Amniotic stem cell (primary cell): ENCODE measurements around the gene HMGA1.
"Not testable (repeated sequence)": the region's sequence is repeated elsewhere in the genome, so short reads cannot be mapped to it uniquely, and the experiment has no call there.

Experiments used
- DNase-seq: peaks from one replicate; lab custom pipeline; 2025; lab: John Stamatoyannopoulos, UW

The HMGA1 gene

DNA sequence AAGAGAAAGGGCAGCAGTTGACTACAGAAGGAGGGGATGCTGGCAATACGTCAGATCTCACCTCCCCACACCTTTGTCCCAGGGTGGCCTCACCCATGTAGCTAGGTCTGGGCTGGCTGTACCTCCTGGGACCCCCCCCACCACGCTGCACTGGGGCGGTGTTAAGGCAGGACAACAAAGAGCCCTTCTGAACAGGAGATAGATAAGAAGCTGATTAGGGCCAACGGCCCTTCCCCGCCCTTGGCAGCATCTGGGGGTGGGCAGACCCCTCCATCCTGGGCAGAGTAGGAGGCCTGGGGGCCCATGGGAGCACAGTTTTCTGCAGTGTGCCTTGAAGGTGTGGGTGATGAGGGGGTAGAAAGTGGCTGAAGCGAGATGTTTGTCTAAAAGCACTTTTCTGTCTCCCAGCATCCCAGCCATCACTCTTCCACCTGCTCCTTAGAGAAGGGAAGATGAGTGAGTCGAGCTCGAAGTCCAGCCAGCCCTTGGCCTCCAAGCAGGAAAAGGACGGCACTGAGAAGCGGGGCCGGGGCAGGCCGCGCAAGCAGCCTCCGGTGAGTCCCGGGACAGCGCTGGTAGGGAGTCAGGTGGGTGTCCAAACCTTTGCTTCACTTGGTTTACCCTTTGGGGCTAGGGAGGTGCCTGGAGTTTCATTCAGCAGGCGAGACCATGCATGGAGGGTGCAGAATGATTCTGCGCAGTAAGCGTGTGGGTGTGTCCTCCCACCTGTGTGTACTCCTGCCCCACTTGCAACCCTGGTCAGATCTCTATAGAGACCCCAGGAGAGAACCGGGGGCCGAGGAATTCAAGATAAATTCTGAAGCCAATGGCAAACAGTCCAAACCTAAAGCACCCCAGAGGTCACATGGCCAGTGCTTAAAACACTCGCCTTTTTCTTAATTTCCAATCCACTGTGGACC, 3.9 kb downstream of the HMGA1 start:
- DNase-seq = no peak

DNA sequence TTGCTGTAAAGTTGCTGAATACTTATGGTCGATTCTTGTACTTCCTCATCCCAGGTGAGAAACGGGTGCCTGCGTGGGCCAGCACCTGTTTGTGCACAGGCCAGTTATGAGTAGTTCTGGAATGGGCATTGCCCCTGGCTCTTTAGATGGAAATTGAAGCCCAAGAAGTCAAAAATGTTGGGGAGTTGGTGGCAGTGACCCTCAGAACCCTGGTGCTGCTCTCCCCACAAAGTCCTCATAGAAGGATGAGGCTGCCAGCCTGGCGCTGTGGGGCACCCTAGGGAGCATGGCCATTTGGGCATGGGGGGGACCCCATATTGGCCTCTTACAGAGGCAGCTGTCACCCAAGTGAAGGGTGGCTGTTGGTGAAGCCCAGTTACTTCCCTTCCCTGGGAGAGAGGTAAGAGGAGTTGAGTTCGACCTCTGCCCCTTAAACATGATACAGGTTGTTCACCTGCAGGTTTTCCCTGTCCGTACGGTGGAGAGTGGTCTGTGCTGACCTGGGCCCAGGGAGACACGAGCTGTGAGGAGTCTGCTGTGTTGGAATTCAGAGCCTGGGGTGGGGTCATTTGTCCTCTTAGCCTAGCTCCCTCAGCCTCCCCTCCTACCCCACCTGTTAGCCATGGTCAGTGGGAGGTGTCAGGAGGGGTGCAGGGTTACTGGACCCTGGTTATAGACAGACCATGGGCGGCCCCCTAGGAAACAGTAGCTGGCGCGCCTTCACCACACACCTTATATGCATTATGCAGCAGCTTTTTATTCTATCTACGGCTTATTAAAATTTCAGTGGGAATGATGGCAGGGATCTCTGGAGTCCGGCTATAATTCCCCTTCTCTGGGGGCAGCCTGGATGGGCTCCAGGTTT, 4.9 kb downstream of the HMGA1 start:
- no peak for DNase-seq

DNA sequence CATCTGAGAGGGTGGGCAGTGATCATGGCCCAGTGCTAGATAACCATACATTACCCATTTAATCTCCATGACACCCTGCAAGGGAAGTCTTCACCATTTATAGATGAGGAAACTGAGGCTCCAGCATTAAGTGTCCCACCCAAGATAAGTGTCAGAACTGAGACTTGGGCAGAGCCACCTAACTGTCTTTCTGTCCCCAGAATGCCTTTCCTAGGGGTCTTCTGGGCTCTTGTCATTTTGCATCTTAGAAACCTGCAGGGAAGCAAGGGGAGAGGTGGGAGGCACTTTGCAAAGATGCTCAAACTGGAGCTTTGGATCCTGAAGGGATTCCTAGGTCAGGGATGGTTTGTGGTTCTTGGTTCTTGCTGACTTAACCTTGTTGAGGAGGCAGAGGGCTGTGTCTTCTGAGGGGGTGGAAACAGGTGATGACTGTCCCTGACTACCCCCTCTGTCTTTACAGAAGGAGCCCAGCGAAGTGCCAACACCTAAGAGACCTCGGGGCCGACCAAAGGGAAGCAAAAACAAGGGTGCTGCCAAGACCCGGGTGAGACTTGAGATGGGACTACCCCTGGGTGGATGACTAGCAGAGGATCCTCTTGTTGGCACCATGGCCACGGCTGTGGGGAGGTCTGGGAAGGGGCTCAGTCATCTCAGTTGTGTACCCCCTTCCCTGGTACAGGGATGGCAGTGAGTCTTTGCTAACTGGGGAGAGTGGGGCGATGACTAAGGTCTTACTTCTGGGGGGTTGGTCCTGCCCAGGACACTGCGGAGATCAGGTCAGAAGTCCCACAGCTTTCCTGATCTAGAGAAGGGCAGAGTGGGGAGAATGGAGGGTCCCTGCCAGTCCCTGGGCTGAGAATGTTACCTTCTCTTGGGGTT, 5.8 kb downstream of the HMGA1 start:
- DNase-seq = no peak

DNA sequence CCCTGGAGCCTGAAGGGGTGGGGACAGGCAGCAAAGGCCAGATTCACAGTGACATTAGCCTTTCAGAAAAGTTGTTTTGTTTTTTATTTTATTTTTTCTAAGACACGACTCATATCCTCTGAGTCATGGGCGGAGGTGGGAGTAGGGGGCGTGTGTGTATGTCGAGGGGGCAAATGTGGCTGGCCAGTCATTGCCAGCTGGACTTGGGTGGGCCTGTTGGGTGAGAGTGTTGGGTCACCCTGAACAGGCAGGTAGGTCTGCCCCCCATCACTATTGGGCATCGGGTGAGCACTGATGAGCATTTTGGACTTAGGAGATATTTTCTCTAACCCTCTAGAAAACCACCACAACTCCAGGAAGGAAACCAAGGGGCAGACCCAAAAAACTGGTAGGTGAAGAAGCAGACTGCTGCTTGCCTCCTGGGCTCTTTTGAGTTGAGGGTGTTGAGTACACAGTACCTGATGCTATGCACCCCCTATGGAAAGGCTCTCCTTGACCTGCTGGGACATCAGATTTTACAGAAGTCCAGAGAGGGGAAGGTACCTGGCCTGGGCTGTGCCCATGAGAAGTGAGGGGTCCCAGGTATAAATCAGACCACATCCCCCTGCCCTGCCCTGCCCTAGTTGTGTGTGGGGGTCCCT, 6.6 kb downstream of the HMGA1 start:
- DNase-seq = no peak

DNA sequence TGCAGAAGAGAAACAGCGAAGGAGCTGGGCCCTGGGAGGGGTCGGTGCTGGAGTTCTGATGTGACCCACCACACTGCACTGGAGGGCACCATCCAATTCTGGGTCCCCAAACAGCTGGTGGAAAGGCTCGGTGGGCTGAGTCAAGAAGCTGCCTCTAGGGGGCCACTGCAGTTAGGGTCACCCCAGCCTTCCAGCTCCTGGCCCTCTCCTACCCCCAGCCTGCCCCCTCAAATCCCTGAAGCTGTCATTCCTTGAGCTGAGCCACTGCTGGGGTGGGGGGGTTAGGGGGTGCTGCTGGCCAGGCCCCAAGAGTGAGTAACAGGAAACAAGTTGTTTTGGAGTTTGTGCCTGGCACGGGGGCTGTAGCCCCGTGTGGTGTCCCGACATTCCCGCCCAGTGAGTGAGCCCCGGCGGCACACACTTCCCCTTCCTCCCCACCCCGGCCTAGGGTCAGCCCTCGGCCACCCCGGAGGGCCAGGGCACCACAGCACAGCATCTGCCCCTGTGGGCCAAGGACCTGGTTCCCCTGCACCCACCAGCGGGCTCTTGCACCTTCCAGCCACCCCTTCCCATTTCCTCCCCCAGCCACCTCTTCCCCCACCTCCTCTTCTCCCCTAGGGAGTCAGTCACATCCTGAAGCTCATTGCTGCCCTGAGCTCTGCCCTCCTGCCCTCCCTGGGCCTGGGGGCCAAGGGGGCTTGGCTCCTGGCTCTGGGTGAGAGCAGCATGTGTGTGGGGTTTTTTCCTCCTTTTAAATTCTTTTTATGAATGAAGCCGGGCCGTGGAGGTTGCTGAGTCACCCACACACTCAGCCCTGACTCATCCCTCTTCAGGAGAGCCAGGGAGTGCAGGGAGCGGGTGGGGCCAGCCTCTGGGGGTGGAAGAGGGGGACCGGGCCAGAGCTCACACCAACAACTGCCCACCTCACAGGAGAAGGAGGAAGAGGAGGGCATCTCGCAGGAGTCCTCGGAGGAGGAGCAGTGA, 7.5 kb downstream of the HMGA1 start:
- DNase-seq = peak; percentile 87

DNA sequence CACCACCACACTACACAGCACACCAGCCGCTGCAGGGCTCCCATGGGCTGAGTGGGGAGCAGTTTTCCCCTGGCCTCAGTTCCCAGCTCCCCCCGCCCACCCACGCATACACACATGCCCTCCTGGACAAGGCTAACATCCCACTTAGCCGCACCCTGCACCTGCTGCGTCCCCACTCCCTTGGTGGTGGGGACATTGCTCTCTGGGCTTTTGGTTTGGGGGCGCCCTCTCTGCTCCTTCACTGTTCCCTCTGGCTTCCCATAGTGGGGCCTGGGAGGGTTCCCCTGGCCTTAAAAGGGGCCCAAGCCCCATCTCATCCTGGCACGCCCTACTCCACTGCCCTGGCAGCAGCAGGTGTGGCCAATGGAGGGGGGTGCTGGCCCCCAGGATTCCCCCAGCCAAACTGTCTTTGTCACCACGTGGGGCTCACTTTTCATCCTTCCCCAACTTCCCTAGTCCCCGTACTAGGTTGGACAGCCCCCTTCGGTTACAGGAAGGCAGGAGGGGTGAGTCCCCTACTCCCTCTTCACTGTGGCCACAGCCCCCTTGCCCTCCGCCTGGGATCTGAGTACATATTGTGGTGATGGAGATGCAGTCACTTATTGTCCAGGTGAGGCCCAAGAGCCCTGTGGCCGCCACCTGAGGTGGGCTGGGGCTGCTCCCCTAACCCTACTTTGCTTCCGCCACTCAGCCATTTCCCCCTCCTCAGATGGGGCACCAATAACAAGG, 8.5 kb downstream of the HMGA1 start:
- DNase-seq = not testable (repeated sequence)

DNA sequence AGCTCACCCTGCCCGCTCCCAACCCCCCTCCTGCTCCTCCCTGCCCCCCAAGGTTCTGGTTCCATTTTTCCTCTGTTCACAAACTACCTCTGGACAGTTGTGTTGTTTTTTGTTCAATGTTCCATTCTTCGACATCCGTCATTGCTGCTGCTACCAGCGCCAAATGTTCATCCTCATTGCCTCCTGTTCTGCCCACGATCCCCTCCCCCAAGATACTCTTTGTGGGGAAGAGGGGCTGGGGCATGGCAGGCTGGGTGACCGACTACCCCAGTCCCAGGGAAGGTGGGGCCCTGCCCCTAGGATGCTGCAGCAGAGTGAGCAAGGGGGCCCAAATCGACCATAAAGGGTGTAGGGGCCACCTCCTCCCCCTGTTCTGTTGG, 9.1 kb downstream of the HMGA1 start:
- DNase-seq = not testable (repeated sequence)

DNA sequence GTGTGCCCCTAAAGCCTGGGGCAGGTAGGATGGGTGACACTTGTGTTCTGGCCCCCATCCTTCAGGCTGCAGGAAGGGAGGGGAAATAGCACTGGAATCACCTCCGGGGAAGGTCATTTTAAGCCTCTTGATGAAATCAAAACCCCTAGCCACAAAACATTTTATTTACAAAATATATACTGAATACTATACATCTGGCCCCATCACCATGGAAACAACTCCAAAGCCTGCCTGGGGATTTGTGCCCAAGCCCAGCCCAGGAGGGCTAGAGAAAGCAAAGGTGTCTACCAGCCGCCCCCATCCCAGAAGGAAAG, 9.5 kb downstream of the HMGA1 start:
- no peak for DNase-seq

DNA sequence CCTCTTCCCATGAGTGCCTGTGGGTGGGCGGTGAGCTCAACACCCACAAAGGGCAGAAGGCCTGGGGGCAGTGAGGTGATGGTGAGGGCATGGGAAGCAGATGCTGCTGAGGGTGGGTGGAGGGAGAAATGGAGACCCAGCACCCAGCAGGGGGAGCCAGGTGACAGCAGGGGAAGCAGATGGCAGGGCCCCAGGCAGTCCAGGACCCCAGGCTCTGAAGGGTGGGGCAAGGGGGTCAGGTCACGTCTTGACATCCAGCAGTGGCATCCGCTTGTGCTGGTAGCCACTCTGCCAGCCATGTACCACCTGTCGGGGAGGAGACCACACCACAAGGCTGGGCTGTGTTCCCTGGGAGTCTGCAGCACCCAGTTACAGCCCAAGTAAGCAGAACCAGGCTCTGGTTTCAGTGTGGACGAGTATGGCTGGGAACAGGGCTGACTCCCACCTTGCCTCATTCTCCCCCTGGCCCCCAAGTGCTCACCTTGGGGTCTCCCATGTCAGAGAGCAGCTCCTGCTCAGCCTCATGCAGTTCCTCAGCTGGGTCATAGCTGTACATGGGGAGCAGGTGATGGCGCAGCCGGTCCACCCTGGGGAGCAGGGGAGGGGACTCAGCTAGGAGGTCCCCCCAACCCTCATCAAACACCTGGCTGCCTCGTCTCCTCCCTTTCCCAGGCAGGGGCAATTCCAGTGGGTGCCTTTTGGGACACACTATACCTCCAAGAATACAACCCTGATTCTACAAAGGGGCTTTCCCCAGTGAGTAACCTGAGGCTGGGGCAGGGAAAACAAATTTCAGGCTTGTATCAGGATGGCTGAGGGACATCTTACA, 10.1 kb downstream of the HMGA1 start:
- DNase-seq = peak; percentile 15

DNA sequence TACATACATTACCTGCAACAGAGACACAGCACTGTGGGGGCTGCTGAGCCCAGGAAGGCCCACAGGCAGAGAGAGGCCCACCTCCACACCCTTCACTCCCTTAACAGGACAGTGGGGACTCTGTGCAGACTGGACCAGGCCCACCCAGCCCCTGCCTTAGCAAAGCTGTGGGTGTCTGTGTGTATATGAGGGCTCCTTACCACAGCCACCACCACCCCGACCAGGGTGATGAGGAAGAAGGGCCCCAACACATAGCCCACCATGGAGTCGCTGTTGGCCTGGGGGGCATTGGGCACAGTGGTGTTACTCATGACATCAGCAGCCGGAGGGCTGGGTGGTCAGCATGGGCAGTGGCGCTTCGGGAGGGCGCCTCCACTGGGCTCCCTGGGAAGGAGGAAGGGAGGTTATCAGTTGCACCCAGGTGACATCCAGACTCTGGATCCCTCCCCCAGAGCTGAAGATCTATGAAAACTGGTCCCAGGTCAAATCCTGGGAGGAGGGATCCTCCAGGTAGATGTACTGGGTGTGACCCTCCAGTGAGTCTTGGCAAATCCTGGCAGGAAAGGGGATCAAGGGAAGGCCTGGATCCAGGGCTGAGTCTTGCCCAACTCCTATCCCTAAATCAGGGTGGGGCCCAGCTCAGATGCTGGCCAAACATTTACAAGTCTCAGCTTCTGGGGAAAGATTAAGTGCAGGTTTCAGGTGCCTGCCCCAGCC, 11.0 kb downstream of the HMGA1 start:
- no peak for DNase-seq

DNA sequence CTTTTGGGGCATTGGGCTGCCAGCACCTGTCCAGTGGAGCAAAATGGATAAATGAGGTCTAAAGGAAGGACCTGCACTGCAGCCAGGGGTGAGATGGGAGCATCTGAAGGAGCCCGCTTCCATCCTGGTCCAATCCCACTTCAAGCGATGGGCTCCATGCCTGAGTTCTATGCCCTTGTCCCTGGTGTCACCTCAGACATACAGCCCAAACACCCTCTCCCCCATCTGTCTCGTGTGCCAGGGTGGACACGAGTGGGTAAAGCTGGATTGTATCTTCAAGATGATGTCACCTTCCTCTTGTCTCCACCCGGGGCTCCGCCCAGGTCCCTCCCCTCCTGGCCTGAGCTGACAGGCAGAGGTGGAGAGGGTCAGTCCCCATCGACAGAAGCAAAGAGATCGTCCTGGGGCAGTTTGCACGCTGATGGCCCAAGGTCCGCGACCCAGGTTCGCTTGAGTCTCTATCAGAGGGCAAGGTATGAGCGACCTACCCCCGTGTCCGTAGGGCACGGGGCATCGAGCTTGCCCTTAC, 11.6 kb downstream of the HMGA1 start:
- no peak for DNase-seq

DNA sequence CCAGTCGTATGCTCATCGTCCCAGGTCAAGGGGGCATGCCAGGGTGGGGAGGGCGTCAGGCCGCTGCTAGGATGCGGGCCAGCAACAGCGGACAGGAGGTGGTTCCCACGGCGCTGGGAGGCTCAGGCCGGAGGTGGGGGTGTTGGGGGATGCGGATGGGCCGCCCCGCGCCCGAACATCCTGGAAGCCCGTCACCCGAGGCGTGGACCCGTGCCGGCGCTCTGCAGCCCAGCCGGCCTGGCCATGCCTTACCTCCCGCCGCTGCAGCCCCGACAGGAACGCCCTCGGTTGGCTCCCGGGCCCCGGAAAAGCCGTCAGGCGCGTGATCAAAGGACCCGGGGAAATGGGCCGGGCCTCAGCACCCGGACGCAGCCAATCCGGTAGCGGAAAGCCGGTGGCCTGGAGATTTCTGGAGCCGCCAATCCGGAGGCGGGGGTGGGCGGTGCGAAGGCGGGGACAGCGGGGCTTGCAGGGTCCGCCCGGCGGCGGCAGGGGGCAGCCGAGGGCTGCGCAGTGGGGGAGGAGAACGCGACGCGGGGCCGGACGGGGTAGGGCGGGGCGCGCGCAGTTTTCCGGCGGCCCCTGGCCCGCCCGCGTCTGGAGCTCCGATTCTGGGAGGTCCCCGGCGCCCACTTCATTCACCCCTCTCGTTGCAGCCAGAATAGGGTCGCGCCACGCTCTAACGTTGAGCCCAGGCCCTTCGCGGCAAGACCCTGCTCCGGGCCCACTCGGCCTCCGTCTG, 12.2 kb downstream of the HMGA1 start, which contains the start of gene SMIM29:
Gene SMIM29, minus strand, starts transcription at position 280 of the 742 bp plus-strand sequence. CDS start 1,215 bp downstream, outside the sequence.
- DNase-seq = peak; percentile 91

DNA sequence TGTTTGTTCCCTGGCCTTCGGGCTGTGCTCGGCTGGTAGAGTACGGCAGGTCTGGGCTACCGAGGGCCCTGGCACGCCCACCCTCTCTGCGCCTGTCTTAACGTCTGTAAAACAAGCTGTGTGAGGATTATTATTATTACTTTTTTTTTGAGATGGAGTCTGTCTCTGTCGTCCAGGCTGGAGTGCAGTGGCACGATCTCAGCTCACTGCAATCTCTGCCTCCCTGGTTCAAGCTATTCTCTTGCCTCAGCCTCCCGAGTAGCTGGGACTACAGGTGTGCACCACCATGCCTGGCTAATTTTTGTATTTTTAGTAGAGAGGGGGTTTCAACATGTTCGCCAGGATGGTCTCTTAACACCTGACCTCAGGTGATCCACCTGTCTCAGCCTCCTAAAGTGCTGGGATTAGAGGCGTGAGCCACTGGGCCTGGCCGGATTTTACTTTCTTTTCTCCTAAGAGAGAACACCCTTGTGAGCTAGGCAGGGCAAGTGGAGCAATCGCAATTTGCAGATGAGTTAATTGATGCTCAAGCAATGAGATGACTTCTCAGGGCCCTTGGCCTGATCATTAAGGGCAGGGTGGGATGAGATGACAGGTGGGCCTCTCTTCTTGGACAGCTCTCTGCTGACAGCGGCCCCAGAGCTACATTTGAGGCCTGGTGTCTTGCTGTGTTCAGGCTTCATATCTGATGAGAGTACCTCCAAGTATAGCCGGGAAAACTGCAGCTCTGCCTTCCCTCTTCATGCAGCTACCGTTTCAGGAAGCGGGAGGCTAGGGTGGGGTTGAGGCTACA, 13.0 kb downstream of the HMGA1 start:
- DNase-seq = no peak

DNA sequence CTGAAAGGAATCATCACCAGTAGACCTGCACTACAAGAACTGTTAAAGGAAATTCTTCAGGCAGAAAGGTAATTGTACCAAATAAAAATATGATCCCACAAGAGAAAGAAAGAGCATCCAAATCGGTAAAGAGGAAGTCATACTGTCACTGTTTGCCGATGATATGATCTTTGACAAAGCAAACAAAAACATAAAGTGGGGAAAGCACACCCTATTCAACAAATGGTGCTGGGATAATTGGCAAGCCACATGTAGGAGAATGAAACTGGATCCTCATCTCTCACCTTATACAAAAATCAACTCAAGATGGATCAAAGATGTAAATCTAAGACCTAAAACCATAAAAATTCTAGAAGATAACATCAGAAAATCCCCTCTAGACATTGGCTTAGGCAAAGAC, 15.7 kb downstream of the HMGA1 start:
- DNase-seq = not testable (repeated sequence)

DNA sequence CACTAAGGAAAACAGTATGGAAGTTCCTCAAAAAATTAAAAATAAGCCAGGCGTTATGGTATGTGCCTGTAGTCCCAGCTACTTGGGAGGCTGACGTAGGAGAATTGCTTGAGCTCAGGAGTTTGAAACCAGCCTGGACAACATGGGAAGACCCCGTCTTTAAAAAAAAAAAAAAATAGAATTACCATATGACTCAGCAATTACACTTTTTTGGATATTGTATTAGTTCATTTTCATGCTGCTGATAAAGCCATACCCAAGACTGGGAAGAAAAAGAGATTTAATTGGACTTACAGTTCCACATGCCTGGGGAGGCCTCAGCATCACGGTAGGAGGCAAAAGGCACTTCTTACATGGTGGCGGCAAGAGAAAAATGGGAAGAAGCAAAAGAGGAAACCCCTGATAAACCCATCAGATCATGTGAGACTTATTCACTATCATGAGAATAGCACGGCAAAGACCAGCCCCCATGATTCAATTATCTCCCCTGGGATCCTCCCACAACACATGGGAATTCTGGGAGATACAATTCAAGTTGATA, 22.9 kb downstream of the HMGA1 start:
- DNase-seq = no peak
